ENCODE results near the gene SCP2. TPM values are rescaled to one million over a fixed set of nuclear protein-coding genes. Genes with fewer than 3 reads are reported as not detected.

The SCP2 gene
- total RNA-seq, 1 donor from 2014 or later, result 120 TPM

DNA sequence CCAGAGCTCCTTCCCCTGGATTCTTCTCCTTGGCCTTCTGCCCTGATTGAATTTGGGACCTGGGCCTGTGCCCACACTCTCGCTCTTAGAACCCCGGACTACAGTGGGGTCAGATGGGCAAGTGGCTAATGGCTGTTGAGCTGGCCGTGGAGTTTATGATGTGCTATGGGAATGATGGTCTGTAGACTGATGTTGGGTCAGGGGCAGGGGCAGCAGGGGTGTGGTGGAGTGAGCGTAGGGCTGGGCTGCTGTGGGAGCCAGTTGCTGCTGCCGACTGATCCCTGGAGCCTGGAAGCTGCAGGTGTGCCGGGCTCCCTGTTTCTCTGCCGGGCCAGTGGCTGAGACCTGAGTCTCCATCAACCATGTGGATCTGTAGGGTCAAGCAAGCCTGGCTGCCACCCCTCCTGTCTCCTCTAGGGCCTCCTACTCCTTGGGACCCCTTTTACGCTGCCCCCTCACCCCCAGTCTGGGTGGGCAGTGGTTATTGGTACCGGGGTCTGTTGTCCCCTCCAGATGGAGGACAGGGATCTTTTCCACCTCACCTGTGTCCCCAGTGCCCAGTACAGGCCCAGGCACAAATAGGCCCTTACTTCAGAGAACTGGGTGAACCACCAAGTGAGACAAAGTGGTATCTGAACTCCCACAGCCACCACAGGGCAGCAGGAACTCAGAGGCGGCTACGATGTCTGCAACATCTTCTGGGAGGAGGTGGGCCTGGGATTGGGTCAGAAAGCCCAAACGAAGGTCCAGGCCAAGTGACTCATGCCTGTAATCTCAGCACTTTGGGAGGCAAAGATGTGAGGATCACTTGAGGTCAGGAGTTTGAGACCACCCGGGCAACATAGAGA, 140.0 kb downstream of the SCP2 start:
- DNase-seq (ENCODE audit: low spot score), result no peak

DNA sequence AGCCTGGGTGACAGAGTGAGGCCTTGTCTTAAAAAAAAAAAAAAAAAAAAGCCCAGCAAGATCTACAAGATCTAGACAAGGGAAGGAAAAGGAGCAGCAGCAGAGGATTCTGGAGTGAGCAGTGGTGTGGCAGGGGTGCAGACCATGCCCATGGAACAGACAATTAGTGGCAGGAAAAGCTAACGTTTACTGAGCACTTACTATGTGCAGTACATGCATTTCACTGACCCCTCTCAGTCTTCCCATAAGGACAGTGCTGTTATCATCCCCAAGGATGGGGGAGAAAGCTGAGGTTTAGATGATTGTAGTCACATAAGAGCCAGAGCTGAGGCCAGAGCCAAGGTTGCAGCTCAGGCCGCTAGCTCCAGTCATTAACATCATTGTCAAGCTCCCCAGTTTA, 140.8 kb downstream of the SCP2 start:
- DNase-seq (ENCODE audit: low spot score), result no peak

DNA sequence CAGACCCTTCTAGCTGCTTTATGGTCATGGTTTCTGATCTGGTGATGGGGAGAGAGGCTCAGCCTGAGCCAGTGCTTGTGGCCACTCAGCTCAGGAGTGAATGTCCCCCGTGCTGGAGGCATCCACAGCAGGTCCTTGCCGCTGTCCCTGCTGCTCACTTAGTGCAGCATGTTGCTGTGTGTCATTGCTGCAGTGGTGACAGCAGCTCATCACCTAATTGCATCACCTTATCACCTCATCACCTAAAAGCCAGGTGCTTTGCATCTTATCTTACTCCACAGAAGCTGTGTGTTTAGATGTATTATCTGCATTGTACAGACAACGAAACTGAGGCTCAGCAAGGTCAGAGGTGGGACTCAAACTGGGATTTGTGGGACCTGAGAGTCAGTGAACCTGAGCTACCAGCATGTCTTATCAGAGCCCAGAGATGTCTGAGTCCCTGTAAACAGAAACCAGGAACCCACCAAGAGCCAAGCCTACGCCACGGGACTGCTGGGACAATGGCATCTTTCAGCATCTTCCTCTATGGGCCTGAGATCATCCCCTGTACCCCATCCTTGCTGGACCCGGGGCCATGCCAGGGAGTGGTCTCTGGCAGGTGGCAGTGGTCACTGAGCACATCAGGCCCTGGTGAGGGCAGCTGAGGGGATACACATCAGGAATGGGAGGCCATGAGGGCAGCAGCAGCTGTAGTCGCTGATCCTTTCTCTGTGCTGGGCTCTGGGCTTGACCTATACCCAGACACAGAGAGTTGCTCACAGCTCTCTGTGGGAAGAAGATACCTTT, 141.4 kb downstream of the SCP2 start:
- DNase-seq (ENCODE audit: low spot score), result no peak

DNA sequence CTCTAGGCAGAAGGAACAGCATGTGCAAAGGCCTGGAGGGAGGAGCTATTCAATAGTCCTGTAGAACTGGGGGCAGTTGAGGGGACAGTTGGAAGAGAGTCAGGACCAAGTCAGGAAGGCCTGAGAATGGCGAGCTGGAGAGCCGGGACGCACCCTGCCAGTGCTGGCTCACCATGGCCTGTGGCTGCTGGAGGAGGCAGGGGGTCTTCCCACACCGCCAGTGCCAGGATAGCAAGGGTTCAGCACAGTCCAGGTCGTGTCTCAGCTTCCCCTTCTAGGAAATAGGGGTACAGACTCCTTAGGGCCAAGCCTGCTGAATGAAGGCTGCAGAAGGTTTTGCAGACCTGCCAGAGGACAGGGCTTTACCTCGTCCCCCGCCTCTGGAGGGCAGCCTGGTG, 142.2 kb downstream of the SCP2 start:
- DNase-seq (ENCODE audit: low spot score), result no peak

DNA sequence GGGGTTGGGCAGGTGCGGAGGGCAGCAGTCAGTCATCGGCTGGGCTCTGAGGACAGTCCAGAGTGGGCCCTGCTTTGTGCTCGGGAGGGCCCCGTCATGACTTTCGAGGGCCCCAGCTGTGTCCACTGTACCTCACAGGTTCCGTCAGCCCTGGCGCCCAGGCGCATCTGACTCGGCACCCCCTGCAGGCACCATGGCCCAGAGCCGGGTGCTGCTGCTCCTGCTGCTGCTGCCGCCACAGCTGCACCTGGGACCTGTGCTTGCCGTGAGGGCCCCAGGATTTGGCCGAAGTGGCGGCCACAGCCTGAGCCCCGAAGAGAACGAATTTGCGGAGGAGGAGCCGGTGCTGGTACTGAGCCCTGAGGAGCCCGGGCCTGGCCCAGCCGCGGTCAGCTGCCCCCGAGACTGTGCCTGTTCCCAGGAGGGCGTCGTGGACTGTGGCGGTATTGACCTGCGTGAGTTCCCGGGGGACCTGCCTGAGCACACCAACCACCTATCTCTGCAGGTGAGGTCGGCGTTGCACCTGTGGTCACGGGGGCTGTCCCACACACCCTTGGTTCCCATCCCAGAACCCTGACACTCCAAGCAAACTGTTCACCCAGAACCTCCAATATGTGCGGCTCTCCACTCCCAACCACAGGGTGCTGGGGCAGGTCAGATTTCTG, 142.7 kb downstream of the SCP2 start:
- DNase-seq (ENCODE audit: low spot score), result no peak

DNA sequence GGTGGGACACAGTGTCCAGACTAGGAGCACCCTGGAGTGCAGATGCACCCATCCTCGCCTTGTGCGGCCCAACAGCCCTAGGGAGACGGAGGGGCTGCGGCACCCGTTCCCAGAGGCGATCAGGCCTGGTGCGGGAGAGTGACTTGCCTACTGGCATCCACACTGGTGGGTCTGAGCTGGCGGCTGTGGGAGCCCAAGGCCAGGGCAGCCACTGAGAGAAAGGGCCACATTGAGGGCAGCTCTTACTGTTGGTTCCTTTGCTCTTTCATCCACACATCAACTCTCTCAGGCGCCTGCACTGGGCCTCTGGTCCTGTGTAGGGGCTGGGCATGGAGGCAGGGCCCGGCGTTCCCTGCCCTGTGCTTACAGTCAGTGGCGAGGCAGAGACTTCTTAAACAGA, 143.5 kb downstream of the SCP2 start:
- no peak for DNase-seq (ENCODE audit: low spot score)

DNA sequence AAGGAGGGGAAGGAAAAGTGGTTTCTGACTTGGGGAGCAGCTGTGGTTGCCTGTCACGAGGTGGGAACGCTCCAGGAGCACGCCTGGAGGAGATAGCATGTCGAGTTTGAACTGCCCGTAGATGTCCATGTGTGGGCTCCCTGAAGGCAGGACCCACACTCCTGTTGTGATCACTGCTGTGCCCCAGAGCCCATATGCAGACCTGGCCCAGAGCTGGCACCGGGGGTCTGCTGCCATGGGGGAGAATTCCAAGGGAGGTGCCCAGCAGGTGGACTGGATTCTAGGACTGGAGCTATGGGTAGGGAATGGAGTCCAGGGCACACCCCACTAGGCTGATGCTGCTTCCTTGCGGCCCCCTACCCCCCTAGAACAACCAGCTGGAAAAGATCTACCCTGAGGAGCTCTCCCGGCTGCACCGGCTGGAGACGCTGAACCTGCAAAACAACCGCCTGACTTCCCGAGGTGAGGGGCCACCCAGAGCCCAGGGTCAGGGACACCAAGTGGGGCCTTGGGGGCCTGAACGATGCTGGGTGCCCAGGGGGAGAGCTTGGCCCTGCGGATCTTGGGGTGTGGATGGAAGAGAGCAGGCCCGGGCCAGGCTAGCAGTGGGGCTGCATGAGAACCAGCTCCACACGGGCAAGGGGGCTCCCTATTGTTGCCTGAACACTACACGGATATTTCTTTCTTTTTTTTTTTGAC, 144.2 kb downstream of the SCP2 start:
- no peak for DNase-seq (ENCODE audit: low spot score)

DNA sequence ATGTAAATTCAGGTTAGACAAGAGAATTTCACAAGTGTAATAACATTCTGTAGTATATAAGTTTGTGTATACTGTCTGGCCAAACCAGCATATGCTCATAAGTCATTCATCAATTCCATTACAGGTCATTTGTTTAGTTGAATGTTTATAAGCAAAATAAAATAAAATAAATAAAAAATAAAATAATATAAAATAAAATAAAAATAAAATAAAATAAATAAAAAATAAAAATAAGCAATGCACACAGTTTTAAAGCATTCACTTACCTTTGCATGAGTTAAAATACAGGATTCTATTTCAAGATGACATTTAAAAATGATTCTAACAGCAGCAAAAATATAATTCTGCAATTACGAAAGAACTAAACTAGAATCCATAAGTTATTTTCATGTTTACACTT, 144.8 kb downstream of the SCP2 start:
- no peak for DNase-seq (ENCODE audit: low spot score)

DNA sequence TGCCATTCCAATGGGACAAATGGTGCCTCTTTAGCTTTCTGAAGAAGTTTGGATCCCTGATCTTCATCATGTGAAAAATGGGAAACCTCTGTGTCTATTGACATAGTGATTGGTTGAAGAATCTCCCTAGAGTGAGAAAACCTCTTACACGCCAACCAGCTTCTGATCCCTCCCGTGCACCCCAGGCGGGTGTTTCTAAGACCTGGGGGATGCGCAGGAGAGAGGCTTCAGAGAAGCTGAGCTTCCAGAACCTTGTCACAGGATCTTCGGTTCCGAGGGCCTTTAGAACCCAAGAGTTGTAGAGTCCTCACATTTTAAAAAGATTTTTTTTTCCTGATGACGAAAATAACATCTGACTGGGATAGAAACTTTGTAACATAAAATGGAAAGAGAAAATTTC, 146.2 kb downstream of the SCP2 start:
- no peak for DNase-seq (ENCODE audit: low spot score)

DNA sequence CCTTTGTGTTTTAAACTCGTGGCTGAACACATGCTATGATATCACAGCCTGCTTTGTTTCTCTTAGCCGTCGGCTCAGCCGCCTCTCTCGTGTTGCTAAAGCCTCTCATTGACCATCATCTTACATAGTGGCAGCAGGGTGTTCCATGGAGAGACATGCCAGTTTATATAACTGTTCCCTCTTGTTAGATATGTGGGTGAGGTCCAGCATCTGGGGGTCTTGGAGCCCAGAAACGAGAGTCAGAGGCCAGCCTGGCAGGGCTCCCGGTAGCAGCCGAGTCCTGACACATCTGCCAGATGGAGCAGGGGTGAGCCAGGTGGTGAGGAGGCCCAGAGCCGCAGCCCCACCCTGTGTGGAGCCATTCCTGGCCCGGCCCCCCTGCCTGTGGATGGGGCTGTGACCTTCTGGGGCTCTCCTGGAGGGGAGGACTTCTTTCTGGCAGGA, 146.8 kb downstream of the SCP2 start:
- no peak for DNase-seq (ENCODE audit: low spot score)

DNA sequence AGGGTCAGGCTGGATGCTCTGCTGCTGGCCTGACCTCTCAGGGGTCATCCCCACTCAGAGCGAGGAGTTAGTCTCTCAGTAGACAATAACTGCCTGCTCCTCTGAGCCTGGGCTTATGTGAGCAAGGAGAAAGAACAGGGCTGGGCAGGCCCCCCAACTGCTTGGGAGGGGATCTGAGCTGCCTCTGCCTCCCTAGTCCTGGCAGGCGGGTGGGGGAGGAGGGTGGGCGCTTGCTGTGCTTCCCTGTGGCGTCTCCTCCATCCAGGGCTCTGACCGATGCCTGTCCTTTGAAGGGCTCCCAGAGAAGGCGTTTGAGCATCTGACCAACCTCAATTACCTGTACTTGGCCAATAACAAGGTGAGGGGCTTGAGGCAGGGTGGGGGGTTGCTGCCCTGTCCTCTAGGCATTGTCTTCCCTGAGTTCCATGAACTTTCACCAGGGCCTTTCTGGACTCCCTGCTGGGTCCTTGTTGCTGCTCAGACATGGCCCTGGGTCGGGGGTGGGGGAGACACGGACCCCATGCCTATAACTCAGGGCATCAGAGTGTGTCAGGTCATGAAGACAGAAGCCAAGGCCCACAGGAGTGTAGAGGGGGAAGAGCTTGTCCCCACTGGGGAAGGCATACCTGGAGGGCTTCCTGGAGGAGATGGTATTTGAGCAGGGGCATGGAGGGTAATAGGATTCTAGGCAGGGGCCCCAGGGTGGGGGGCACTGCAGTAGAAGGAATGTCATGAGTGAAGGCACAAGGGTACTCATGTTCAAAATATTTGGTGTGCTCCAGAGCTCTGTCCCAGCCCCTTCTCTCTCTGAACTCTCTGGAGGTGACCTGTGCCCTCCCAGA, 147.5 kb downstream of the SCP2 start:
- no peak for DNase-seq (ENCODE audit: low spot score)

DNA sequence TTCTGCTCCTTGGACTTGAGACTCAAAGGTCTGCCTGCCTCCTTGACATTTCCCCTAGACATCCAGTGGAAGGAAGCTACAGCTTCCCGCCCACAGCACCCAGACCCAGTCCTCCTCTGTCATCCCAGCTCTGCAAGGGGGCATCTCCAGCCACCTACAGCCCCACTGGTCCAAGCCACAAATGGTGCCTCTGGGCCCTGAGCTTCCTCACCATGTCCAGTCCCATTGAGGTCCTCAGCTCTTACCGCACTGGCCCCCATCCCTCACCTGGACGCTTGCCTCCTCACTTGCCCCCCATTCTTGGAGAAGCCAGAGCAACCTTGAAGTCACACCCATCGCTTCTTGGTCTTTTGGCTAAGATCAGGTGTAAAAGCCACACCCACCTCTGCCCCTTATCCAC, 148.1 kb downstream of the SCP2 start:
- DNase-seq (ENCODE audit: low spot score), result no peak

DNA sequence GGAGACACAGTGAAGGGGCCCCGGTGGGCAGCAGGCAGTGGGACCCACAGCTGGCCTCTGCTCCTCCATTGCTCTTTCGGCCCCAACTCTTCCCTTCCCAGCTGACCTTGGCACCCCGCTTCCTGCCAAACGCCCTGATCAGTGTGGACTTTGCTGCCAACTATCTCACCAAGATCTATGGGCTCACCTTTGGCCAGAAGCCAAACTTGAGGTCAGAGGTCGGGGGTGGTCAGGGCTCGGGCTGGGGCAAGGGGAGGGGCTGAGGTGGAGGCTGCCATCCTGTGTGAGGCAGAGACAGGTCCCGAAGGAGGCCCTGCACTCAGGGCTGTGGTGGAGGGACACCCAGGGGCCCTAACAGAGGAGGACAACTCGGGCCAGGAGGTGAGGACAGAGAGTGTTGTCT, 148.7 kb downstream of the SCP2 start:
- no peak for DNase-seq (ENCODE audit: low spot score)

DNA sequence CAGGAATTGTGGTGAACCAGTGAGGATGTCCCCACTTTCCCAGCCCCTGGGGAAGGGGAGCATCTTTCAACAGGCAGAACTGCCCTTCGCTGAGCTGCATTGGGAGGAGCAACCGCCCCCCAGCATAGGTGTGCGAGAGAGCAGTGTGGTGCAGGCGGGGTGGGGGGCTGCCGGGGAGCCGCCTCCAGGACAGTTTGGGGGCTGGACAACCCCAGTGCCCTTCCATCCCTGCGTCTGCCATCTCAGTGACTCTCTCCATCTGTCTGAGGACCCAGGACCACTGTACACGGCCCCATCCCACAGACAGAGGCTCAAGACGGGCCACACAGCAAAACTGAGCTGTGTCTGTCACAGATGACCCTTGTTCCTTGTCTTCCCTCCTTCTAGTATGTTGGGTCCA, 149.1 kb downstream of the SCP2 start:
- DNase-seq (ENCODE audit: low spot score), result no peak

DNA sequence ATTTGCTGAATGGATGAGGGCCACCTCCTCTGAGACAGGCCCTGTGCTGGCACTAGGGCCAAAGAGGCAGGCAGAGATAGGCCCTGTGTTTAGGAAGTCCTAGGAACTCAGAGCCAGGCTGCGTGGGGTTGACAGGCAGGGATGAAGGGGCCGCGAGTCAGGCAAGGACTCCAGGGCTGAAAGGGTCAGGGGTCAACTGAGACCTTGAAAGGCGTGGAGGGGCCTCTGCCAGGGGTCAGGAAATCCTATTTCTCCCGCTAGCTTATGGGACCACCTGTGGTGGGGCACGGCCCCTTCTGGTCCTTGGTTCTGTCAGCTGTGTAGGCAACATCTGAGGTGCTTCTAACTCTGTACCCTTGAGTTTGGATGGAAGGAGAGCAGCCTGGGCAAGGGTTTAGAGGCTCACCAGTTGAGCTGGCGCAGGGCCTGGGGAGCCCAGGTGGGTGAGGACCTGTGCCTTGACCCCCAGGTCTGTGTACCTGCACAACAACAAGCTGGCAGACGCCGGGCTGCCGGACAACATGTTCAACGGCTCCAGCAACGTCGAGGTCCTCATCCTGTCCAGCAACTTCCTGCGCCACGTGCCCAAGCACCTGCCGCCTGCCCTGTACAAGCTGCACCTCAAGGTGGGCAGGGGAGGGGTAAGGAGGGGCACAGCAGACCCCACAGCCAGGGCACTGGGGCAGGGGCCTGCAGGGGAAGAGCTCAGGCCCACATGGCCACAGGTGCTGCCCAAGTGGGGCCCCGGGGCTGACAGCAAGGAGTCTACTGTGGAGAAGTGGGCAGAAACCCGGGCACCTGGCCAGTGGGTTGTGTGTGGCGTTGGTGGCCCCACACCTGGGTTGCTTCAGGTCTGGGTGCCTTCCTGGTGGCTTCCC, 149.9 kb downstream of the SCP2 start:
- no peak for DNase-seq (ENCODE audit: low spot score)

DNA sequence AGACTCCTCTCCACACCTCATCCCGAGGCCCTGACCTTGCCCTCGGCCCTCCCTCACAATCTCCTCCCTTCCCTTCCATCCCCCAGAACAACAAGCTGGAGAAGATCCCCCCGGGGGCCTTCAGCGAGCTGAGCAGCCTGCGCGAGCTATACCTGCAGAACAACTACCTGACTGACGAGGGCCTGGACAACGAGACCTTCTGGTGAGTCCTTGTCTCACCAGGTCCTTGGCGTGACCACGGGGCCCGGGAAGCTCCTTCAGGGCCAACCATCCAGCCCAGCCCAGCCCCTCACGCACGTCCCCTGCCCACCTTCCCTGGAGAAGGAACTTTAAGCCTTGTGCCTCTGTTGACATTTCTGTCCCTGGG, 150.5 kb downstream of the SCP2 start:
- DNase-seq (ENCODE audit: low spot score), result no peak

DNA sequence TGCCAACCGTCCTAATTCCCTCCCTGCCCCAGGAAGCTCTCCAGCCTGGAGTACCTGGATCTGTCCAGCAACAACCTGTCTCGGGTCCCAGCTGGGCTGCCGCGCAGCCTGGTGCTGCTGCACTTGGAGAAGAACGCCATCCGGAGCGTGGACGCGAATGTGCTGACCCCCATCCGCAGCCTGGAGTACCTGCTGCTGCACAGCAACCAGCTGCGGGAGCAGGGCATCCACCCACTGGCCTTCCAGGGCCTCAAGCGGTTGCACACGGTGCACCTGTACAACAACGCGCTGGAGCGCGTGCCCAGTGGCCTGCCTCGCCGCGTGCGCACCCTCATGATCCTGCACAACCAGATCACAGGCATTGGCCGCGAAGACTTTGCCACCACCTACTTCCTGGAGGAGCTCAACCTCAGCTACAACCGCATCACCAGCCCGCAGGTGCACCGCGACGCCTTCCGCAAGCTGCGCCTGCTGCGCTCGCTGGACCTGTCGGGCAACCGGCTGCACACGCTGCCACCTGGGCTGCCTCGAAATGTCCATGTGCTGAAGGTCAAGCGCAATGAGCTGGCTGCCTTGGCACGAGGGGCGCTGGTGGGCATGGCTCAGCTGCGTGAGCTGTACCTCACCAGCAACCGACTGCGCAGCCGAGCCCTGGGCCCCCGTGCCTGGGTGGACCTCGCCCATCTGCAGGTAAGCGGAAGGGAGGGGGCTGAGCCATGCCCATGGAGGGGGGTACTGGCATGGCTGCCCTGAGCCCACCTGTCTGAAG, 151.4 kb downstream of the SCP2 start:
- no peak for DNase-seq (ENCODE audit: low spot score)

DNA sequence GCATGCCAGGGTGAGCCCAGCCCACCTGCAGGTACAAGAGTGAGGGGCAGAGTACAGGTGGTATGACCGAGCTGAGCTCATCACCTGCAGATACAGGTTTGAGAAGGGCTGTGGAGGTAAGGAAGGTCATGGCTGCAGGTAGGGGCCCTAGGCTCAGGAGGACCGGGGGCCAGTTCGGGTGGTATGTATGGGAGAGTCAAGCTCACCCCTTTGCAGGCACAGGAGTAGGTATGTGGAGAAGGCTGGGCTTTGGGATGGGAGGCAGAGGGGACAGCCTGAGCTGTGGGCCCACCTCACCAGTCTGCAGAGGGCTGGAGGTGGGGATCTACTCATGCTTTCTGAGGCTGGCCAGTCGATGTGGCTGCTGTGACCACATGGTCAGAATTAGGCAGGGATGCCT, 152.2 kb downstream of the SCP2 start:
- DNase-seq (ENCODE audit: low spot score), result no peak

DNA sequence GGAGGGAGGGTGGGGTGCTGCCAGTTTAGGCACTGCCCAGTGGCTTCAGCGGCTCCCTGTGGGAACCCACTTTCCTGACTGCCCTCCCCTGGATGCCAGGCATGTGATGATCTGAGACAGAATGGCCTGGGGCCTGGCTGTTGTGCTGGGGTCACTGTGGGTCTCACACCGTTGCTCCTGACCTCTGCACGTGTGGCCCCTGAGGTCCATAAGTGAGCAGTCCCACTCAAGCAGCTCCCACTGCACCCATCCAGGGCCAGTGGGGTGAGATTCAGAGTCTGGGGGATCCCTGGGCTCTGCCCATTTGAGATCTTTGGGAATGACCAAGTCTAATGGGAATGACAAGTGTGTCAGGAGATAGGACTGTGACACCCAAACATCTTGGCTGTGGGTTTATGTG, 153.0 kb downstream of the SCP2 start:
- no peak for DNase-seq (ENCODE audit: low spot score)
